A549 (cell line): Measurements from ENCODE around the gene NPSR1. TPM values are rescaled to one million over a fixed set of nuclear protein-coding genes. Genes with fewer than 3 reads are reported as not detected.

ENCODE experiments used
- ATAC-seq, 2 experiments: fragments of 200-7000 bp in 1 of 2; fragments of >200 bp in 1 of 2; cut with Nextera tagmentation in 1 of 2; cut with Tn5 transposase in 1 of 2; 3 replicates each; pipeline versions ENCODE4 v1.8.0 to v1.9.1; 2018 to 2020; ENCODE audit warnings: mild to moderate bottlenecking in 1 of 2, moderate library complexity in 1 of 2
- CTCF ChIA-PET: fragments of 300-600 bp; sonication (Branson Sonifier 250); formaldehyde crosslinking; extraction: SDS; loops from one replicate; lab custom pipeline; 2021; ENCODE audit warnings: antibody characterized with exemption, inconsistent platforms; lab: Yijun Ruan, JAX
- POLR2A ChIA-PET: fragments of 350-600 bp; formaldehyde crosslinking; extraction: SDS; loops from one replicate; lab custom pipeline; 2021; ENCODE audit warnings: antibody characterized with exemption, inconsistent platforms; lab: Yijun Ruan, JAX
- DNase-seq, 2 experiments: peaks; one replicate each; pipeline versions ENCODE4 v3.0.0 to v3.0.0-alpha.2; 2011 to 2016; ENCODE audit warnings: low read depth in 1 of 2, low spot score in 1 of 2
- FAIRE-seq: peaks from 2 replicates; lab custom pipeline; 2011; peaks lifted over from hg19 to GRCh38; lab: Jason Lieb, UNC
- H3K27ac ChIP-seq, 2 experiments: fragments of >200 bp; sonication (Bioruptor Twin); formaldehyde crosslinking; 3 replicates each; pipeline ENCODE4 v1.5.1; 2016 to 2017
- H3K4me1 ChIP-seq: fragments of >200 bp; sonication (Bioruptor Twin); formaldehyde crosslinking; 3 replicates; pipeline ENCODE4 v1.6.1; 2016
- H3K4me2 ChIP-seq: fragments of >200 bp; sonication (Bioruptor Twin); formaldehyde crosslinking; 3 replicates; pipeline ENCODE4 v1.6.1; 2016
- H3K4me3 ChIP-seq: fragments of >200 bp; sonication (Bioruptor Twin); formaldehyde crosslinking; 3 replicates; pipeline ENCODE4 v1.5.1; 2016
- H3K9me3 ChIP-seq: fragments of >200 bp; sonication (Bioruptor Twin); formaldehyde crosslinking; 3 replicates; pipeline ENCODE4 v1.6.1; 2016
- BHLHE40 ChIP-seq: IDR thresholded peaks from 2 replicates; pipeline ENCODE4 v1.6.1; 2012; ENCODE audit warnings: low read depth, low read length, inconsistent platforms
- CEBPB ChIP-seq, 2 experiments: fragments of >200 bp in 1 of 2; sonication (Bioruptor Twin) in 1 of 2; formaldehyde crosslinking in 1 of 2; IDR thresholded peaks; 2 replicates each; pipeline ENCODE4 v1.6.1; 2012 to 2016
- CHD4 ChIP-seq: fragments of 200-600 bp; sonication (generic); IDR thresholded peaks from 2 replicates; pipeline ENCODE4 v1.6.1; 2016; ENCODE audit warnings: antibody characterized with exemption, mild to moderate bottlenecking, borderline replicate concordance
- EHMT2 ChIP-seq: fragments of 200-600 bp; sonication (generic); IDR thresholded peaks from 2 replicates; pipeline ENCODE4 v1.6.1; 2016; ENCODE audit warnings: antibody characterized with exemption, low read depth, mild to moderate bottlenecking, moderate library complexity
- EP300 ChIP-seq, 2 experiments: fragments of >200 bp; sonication (Bioruptor Twin); formaldehyde crosslinking; IDR thresholded peaks; 2 replicates in 1 of 2; 3 replicates in 1 of 2; pipeline ENCODE4 v1.6.1; 2016 to 2017
- ESRRA ChIP-seq: fragments of 150-350 bp; IDR thresholded peaks from 2 replicates; pipeline ENCODE4 v1.6.1; 2014; ENCODE audit warnings: mild to moderate bottlenecking, low read length, borderline replicate concordance
- FOXS1 ChIP-seq: fragments of 250-450 bp; sonication (Bioruptor Pico); IDR thresholded peaks from 2 replicates; pipeline ENCODE4 v1.5.0; 2020; ENCODE audit warnings: mild to moderate bottlenecking, moderate library complexity
- HMGXB4 ChIP-seq: fragments of 250-450 bp; sonication (Bioruptor Pico); IDR thresholded peaks from 2 replicates; pipeline ENCODE4 v1.5.0; 2021; ENCODE audit warnings: mild to moderate bottlenecking, moderate library complexity, borderline replicate concordance
- HOXB5 ChIP-seq: fragments of 250-450 bp; sonication (Bioruptor Pico); IDR thresholded peaks from 2 replicates; pipeline ENCODE4 v1.5.0; 2020; ENCODE audit warnings: mild to moderate bottlenecking, moderate library complexity
- JUN ChIP-seq, 2 experiments: fragments of >200 bp; sonication (Bioruptor Twin); formaldehyde crosslinking; IDR thresholded peaks; 2 replicates in 1 of 2; 3 replicates in 1 of 2; pipeline ENCODE4 v1.6.1; 2016 to 2017
- KDM1A ChIP-seq: fragments of 200-600 bp; sonication (generic); IDR thresholded peaks from 2 replicates; pipeline ENCODE4 v1.6.1; 2016; ENCODE audit warnings: low read depth, mild to moderate bottlenecking
- MAFK ChIP-seq: fragments of 450-650 bp; IDR thresholded peaks from 2 replicates; pipeline ENCODE4 v1.6.1; 2014; ENCODE audit not compliant: partially characterized antibody
- MAX ChIP-seq: IDR thresholded peaks from 2 replicates; pipeline ENCODE4 v1.6.1; 2012
- MYC ChIP-seq: IDR thresholded peaks from 2 replicates; pipeline ENCODE4 v1.6.1; 2012; ENCODE audit warnings: mild to moderate bottlenecking, inconsistent platforms, low read length, improper control_type of control experiment, borderline replicate concordance
- NR3C1 ChIP-seq: fragments of >200 bp; sonication (Bioruptor Twin); formaldehyde crosslinking; IDR thresholded peaks from 3 replicates; pipeline ENCODE4 v1.6.1; 2017
- POLR2A ChIP-seq: IDR thresholded peaks from 2 replicates; pipeline ENCODE4 v1.6.1; 2012; ENCODE audit warnings: mild to moderate bottlenecking, low read length
- RAD21 ChIP-seq, 2 experiments: fragments of >200 bp in 1 of 2; sonication (Bioruptor Twin) in 1 of 2; formaldehyde crosslinking in 1 of 2; IDR thresholded peaks in 1 of 2; conservative IDR thresholded peaks in 1 of 2; 2 replicates in 1 of 2; 3 replicates in 1 of 2; pipeline ENCODE4 v1.6.1; 2012 to 2018; ENCODE audit warnings: inconsistent platforms in 1 of 2
- RARB ChIP-seq: fragments of 250-450 bp; sonication (Bioruptor Pico); IDR thresholded peaks from 2 replicates; pipeline ENCODE4 v1.8.0; 2021; ENCODE audit warnings: mild to moderate bottlenecking, moderate library complexity
- RCOR1 ChIP-seq: fragments of 150-350 bp; IDR thresholded peaks from 2 replicates; pipeline ENCODE4 v1.6.1; 2014; ENCODE audit warnings: antibody characterized with exemption, low read length, low read depth
- RFX5 ChIP-seq: fragments of 450-650 bp; IDR thresholded peaks from 2 replicates; pipeline ENCODE4 v1.7.1; 2014; ENCODE audit warnings: antibody characterized with exemption, mild to moderate bottlenecking, moderate library complexity
- SMC3 ChIP-seq: fragments of >200 bp; sonication (Bioruptor Twin); formaldehyde crosslinking; IDR thresholded peaks from 3 replicates; pipeline ENCODE4 v1.6.1; 2018; ENCODE audit warnings: inconsistent platforms
- SREBF2 ChIP-seq: fragments of 450-650 bp; IDR thresholded peaks from 2 replicates; pipeline ENCODE4 v1.6.1; 2014; ENCODE audit warnings: mild to moderate bottlenecking, moderate library complexity
- TP53 ChIP-seq: fragments of 250-450 bp; sonication (Bioruptor Pico); IDR thresholded peaks from 2 replicates; pipeline ENCODE4 v1.5.0; 2021; ENCODE audit warnings: mild to moderate bottlenecking, moderate library complexity
- ZC3H11A ChIP-seq: fragments of 450-650 bp; IDR thresholded peaks from 2 replicates; pipeline ENCODE4 v1.6.1; 2014; ENCODE audit warnings: antibody characterized with exemption, mild to moderate bottlenecking
- ZFP36 ChIP-seq: fragments of 450-650 bp; IDR thresholded peaks from 2 replicates; pipeline ENCODE4 v1.6.1; 2014; ENCODE audit warnings: borderline replicate concordance; ENCODE audit not compliant: partially characterized antibody
- WGBS: methylation state at CpG from one replicate; pipeline ENCODE4 v1.1.6; 2017; ENCODE audit errors: missing lambda C conversion rate; 5-methylcytosine and 5-hydroxymethylcytosine counted together
- polyA plus RNA-seq, 4 experiments: library from polyadenylated mRNA; depleted of rRNA in 3 of 4; stranded (reverse); fragments of >200 nt; fragmentation: RNase III in 1 of 4; extraction: RNeasy Plus Mini Kit Qiagen cat#74134 plus additional on column Dnase treatment in 1 of 4; gene quantifications; 2 replicates in 3 of 4; 3 replicates in 1 of 4; pipeline ENCODE4 v1.2.3, GENCODE V29; 2011 to 2017
- TF ChIP-seq, protein P1 (sequence below): fragments of >200 bp; sonication (Bioruptor Twin); formaldehyde crosslinking; IDR thresholded peaks from 3 replicates; pipeline ENCODE4 v1.6.1; 2016
- TF ChIP-seq, protein P2 (sequence below): fragments of >200 bp; sonication (Bioruptor Twin); formaldehyde crosslinking; IDR thresholded peaks from 3 replicates; pipeline ENCODE4 v1.5.1; 2016
- TF ChIP-seq, protein P3 (sequence below): fragments of 150-350 bp; IDR thresholded peaks from 2 replicates; pipeline ENCODE4 v1.6.1; 2014; ENCODE audit warnings: low read depth, mild to moderate bottlenecking, low read length

NPSR1 gene
- polyA plus RNA-seq, 2 of the 4 experiments (the other 2 are of a cell fraction): not detected

- H3K4me1 ChIP-seq: peaks cover 20% of the 10 kb centered on the region
- TF ChIP-seq, protein P1, sequence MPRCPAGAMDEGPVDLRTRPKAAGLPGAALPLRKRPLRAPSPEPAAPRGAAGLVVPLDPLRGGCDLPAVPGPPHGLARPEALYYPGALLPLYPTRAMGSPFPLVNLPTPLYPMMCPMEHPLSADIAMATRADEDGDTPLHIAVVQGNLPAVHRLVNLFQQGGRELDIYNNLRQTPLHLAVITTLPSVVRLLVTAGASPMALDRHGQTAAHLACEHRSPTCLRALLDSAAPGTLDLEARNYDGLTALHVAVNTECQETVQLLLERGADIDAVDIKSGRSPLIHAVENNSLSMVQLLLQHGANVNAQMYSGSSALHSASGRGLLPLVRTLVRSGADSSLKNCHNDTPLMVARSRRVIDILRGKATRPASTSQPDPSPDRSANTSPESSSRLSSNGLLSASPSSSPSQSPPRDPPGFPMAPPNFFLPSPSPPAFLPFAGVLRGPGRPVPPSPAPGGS: no peak
- TF ChIP-seq HOXB5 (CRISPR knock-in tag) (no peak), EHMT2 (no peak), CEBPB (IDR thresholded peaks at IDR 0.05) (no peak), ZFP36 (no peak), RCOR1 (no peak), ZC3H11A (no peak), BHLHE40 (no peak), POLR2A (no peak), ESRRA (no peak), SREBF2 (no peak), NR3C1 (no peak), HMGXB4 (CRISPR knock-in tag) (no peak), CHD4 (no peak), FOXS1 (no peak)
- TF ChIP-seq, protein P2, sequence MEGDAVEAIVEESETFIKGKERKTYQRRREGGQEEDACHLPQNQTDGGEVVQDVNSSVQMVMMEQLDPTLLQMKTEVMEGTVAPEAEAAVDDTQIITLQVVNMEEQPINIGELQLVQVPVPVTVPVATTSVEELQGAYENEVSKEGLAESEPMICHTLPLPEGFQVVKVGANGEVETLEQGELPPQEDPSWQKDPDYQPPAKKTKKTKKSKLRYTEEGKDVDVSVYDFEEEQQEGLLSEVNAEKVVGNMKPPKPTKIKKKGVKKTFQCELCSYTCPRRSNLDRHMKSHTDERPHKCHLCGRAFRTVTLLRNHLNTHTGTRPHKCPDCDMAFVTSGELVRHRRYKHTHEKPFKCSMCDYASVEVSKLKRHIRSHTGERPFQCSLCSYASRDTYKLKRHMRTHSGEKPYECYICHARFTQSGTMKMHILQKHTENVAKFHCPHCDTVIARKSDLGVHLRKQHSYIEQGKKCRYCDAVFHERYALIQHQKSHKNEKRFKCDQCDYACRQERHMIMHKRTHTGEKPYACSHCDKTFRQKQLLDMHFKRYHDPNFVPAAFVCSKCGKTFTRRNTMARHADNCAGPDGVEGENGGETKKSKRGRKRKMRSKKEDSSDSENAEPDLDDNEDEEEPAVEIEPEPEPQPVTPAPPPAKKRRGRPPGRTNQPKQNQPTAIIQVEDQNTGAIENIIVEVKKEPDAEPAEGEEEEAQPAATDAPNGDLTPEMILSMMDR: no peak
- TF ChIP-seq, all 56 proteins: peak for 0
- FAIRE-seq: no peak
- no peaks in the 10 kb centered on the region for H3K9me3 ChIP-seq
- no peak for DNase-seq
- no peak overlapping the region for H3K4me2 ChIP-seq
- ChIA-PET CTCF (interaction anchor here (1.0 to 1.6 kb wide), 8 partner anchors 9 to 428 kb away, joined by 3 to 6 read pairs (median 3); no protein-coding TSS in a partner anchor), POLR2A (no interaction called here)
- peak overlapping the region in 1 of 2 experiments; percentile 50; a peak in 2 of 6 replicates for H3K27ac ChIP-seq
- no peak for ATAC-seq
- WGBS: 25% methylated on average over 1 of the region's 1 CpG
- no peak overlapping the region for H3K4me3 ChIP-seq
Measured at GRCh38 chr7:34758111-34758601, 100.1 kb downstream of the NPSR1 start.

DNA sequence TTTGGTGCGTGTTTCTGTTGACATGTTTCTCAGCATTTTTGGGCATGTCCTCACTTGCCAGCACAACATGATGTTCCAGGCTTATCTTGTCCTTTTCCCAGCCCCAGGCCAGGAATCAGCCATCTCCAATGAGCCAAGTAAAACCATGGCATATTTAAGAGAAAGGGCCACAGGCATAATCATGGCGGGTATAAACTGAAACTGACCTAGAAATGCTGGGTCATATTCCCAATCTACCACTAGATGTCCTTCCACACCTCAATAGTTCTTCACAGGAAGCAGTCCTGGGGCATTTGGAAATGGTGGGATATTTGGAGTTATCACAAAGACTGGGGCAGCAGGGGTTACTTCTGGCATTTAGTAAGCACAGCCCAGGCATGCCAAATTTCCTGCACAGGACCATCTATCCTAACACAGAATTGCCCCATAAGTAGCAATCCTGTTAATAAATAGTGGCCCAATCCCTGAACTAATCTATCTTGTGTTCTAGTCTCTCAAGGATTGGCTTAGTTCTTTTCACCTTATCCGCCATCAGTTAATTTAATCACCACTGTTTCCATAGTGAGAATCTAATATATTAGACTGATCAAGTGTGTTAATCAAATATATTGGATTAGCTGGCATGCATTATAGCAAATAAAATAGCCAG lies 101.6 kb downstream of the NPSR1 start:
- peak; percentile 87 for FAIRE-seq
- WGBS: 66% methylated on average over 3 of the region's 3 CpGs
- POLR2A ChIA-PET: no interaction called here
- TF ChIP-seq, protein P3, sequence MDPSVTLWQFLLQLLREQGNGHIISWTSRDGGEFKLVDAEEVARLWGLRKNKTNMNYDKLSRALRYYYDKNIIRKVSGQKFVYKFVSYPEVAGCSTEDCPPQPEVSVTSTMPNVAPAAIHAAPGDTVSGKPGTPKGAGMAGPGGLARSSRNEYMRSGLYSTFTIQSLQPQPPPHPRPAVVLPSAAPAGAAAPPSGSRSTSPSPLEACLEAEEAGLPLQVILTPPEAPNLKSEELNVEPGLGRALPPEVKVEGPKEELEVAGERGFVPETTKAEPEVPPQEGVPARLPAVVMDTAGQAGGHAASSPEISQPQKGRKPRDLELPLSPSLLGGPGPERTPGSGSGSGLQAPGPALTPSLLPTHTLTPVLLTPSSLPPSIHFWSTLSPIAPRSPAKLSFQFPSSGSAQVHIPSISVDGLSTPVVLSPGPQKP: no peak
- TF ChIP-seq ESRRA (no peak), RAD21 (conservative IDR thresholded peaks at IDR 0.05 in 1 of 2, IDR thresholded peaks at IDR 0.05 in 1 of 2) (peak; percentile 73 to 75), EP300 (IDR thresholded peaks at IDR 0.05) (no peak), KDM1A (no peak), SMC3 (peak; percentile 66), JUN (IDR thresholded peaks at IDR 0.05) (no peak), MAX (no peak), ZFP36 (no peak), RARB (CRISPR knock-in tag) (no peak), MYC (no peak), RCOR1 (no peak), SREBF2 (no peak), TP53 (no peak), MAFK (no peak), RFX5 (no peak)
- TF ChIP-seq, protein P2: peak; percentile 63

More for the DNA sequence above, 101.6 kb downstream of the NPSR1 start:
- CTCF ChIA-PET: interaction anchor here (0.7 to 1.5 kb wide), 4 partner anchors 14 to 1517 kb away, joined by 3 to 5 read pairs (median 4); no protein-coding TSS in a partner anchor
- Histone ChIP-seq H3K4me1 (peaks cover 20% of the 10 kb centered on the region), H3K4me3 (no peak overlapping the region), H3K9me3 (no peaks in the 10 kb centered on the region), H3K4me2 (0 out of 3 replicates have a peak overlapping the region, but pooled peaks have one; percentile 23), H3K27ac (peak overlapping the region in 1 of 2 experiments; percentile 40; a peak in 2 of 6 replicates)
- ATAC-seq (peak; percentile 79 to 93), DNase-seq (peak; percentile 26 to 68)
